ENCODE results near the gene TRIM52. TPM values are rescaled to one million over a fixed set of nuclear protein-coding genes. Genes with fewer than 3 reads are reported as not detected.
"Not testable (repeated sequence)": the region's sequence is repeated elsewhere in the genome, so short reads cannot be mapped to it uniquely, and the experiment has no call there.

Gene TRIM52
- total RNA-seq, 4 donors from 2014 or later = 2.0 to 11.1 (median 3.3) TPM

GRCh38 chr5:181281984-181282316 lies 21.0 kb upstream of the TRIM52 start:
- no peak for TF ChIP-seq POLR2A (IDR thresholded peaks at IDR 0.05)
- no peak for TF ChIP-seq CTCF (IDR thresholded peaks at IDR 0.05)
- Histone ChIP-seq H3K9me3 (no peaks in the 10 kb centered on the region), H3K4me1 (no peaks in the 10 kb centered on the region), H3K4me3 (no peak overlapping the region), H3K36me3 (no peaks in the 10 kb centered on the region), H3K27me3 (no peaks in the 10 kb centered on the region), H3K27ac (no peak overlapping the region)
- DNase-seq = no peak
- intact Hi-C loops (cut with DNase I) = no loop called here
- 90 to 95% methylated on average over 2 to 8 of the region's 18 CpGs for WGBS, 2 donors

DNA sequence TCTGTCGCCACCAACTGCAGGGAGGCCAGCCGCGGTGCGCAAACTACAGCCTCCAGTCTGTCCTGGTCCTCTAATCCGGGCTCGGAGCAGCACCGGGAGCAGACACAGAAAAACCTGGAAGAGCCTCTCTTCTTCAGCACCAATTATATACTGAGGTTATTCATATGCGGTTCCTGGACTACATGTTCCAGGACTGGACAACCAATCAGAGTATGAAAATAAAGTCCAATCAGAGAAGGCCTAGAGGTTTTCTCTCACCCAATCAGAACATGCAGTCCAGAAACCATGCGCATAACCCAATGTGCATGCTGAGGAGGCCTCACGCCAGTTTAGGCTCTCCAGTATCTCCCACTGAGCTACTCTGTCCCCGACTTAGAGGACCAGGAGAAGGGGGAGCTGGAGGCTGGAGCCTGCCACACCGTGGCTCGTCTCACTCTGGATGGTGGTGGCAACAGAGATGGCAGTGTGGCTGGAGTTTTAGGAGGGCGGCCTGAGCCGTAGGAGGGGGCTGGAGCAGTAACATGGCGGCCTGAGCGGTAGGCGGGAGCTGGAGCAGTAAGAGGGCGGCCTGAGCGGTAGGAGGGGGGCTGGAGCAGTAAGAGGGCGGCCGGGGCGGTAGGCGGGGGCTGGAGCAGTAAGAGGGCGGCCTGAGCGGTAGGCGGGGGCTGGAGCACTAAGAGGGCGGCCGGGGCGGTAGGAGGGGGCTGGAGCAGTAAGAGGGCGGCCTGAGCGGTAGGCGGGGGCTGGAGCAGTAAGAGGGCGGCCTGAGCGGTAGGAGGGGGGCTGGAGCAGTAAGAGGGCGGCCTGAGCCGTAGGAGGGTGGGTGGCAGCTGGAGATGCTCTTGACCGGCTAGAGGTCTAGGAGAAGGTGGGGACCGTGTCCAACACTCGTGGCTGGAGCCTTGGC lies 20.4 kb upstream of the TRIM52 start:
- H3K4me3 ChIP-seq = no peak overlapping the region
- no peak for DNase-seq
- H3K36me3 ChIP-seq = no peaks in the 10 kb centered on the region
- 89 to 93% methylated on average over 22 to 26 of the region's 40 CpGs for WGBS, 2 donors
- TF ChIP-seq POLR2A (IDR thresholded peaks at IDR 0.05) = no peak
- TF ChIP-seq CTCF (IDR thresholded peaks at IDR 0.05) = no peak
- no peaks in the 10 kb centered on the region for H3K9me3 ChIP-seq
- no peaks in the 10 kb centered on the region for H3K4me1 ChIP-seq
- intact Hi-C loops (cut with DNase I) = no loop called here
- H3K27ac ChIP-seq = no peak overlapping the region
- H3K27me3 ChIP-seq = no peaks in the 10 kb centered on the region

GRCh38 chr5:181280251-181280762 lies 19.4 kb upstream of the TRIM52 start:
- H3K4me3 ChIP-seq = no peak overlapping the region
- WGBS, 2 donors = 77 to 82% methylated on average over 7 of the region's 7 CpGs
- no peaks in the 10 kb centered on the region for H3K27me3 ChIP-seq
- TF ChIP-seq POLR2A (IDR thresholded peaks at IDR 0.05) (no peak), CTCF (IDR thresholded peaks at IDR 0.05) (no peak)
- no peaks in the 10 kb centered on the region for H3K4me1 ChIP-seq
- no peak overlapping the region for H3K27ac ChIP-seq
- intact Hi-C loops (cut with DNase I) = no loop called here
- H3K9me3 ChIP-seq = no peaks in the 10 kb centered on the region
- H3K36me3 ChIP-seq = no peaks in the 10 kb centered on the region
- DNase-seq = no peak

DNA sequence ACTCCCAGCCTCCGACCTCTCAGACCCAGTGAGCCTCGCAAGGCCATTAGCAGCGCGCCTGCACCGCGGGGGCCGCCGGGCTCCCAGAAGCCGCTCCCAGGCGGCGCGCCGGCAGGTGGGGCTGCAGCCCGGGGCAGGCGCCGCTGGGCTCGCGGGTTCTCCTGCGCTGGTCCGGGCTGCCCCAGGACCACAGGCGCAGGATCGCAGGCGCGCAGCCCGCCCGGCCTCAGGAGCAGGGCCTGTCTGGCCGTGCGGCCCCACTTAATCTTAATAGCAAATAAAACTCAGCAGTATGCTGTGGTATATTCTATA lies 12.4 kb upstream of the TRIM52 start:
- DNase-seq; intact Hi-C loops (cut with DNase I); H3K36me3 ChIP-seq; H3K4me3 ChIP-seq; H3K9me3 ChIP-seq; H3K27ac ChIP-seq; H3K27me3 ChIP-seq; H3K4me1 ChIP-seq: not testable (repeated sequence)
- peak in 1 of 6 experiments; percentile 32 for TF ChIP-seq CTCF (IDR thresholded peaks at IDR 0.05)
- WGBS, 2 donors = 23 to 96% methylated on average over 4 to 8 of the region's 28 CpGs

GRCh38 chr5:181271081-181271480 lies 10.1 kb upstream of the TRIM52 start:
- no peak for DNase-seq
- H3K4me3 ChIP-seq = no peak overlapping the region
- no peak overlapping the region for H3K27ac ChIP-seq
- H3K36me3 ChIP-seq = no peaks in the 10 kb centered on the region
- TF ChIP-seq POLR2A (IDR thresholded peaks at IDR 0.05) (no peak), CTCF (IDR thresholded peaks at IDR 0.05) (no peak)
- 80 to 88% methylated on average over 3 of the region's 3 CpGs for WGBS, 2 donors
- no peaks in the 10 kb centered on the region for H3K4me1 ChIP-seq
- intact Hi-C loops (cut with DNase I) = no loop called here
- no peaks in the 10 kb centered on the region for H3K9me3 ChIP-seq
- no peaks in the 10 kb centered on the region for H3K27me3 ChIP-seq

- not testable (repeated sequence) for H3K9me3 ChIP-seq, H3K27ac ChIP-seq, DNase-seq, H3K4me1 ChIP-seq, H3K27me3 ChIP-seq, H3K4me3 ChIP-seq
- WGBS, 2 donors = 72 to 79% methylated on average over 10 to 12 of the region's 12 CpGs
- peaks cover 0 to 14% (median 0%) of the 10 kb centered on the region in 3 donors for H3K36me3 ChIP-seq
- intact Hi-C loops (cut with DNase I) = loop anchor here (10.0 kb wide), 1 partner anchor 83 kb away; no protein-coding TSS in a partner anchor
Measured at GRCh38 chr5:181267907-181268306, 7.0 kb upstream of the TRIM52 start.

All from esophagus squamous epithelium (tissue), 5 donors.